ENCODE results near the gene SEBOX. TPM values are rescaled to one million over a fixed set of nuclear protein-coding genes. Genes with fewer than 3 reads are reported as not detected.

SEBOX gene
- total RNA-seq, 1 experiment from 2014 or later = not detected

- Histone ChIP-seq H3K27ac (ENCODE audit: low read length) (no peak overlapping the region), H3K4me3 (ENCODE audit: low read length) (no peak overlapping the region), H3K9me3 (ENCODE audit: low read length) (no peaks in the 10 kb centered on the region), H3K36me3 (ENCODE audit: low read depth, low read length) (no peaks in the 10 kb centered on the region), H3K4me1 (ENCODE audit: insufficient read depth, low read length) (peaks cover 9% of the 10 kb centered on the region), H3K4me2 (ENCODE audit: low read length) (no peak overlapping the region), H3K9ac (ENCODE audit: low read length) (no peak overlapping the region), H3K79me2 (ENCODE audit: low read length) (no peaks in the 10 kb centered on the region), H3K9me2 (replicated peaks; ENCODE audit: low read length) (no peaks in the 10 kb centered on the region), H3F3A (ENCODE audit: low read length, unreplicated experiment) (no peaks in the 10 kb centered on the region), H2AFZ (ENCODE audit: low read length) (no peak overlapping the region), H3K27me3 (ENCODE audit: low read length) (no peaks in the 10 kb centered on the region), H4K20me1 (ENCODE audit: low read length) (no peaks in the 10 kb centered on the region)
- ChIA-PET CTCF (no interaction called here), POLR2A (ENCODE audit: unreplicated experiment) (no interaction called here)
- ATAC-seq = no peak
- intact Hi-C loops (cut with micrococcal nuclease) = no loop called here
- DNase-seq = no peak
- BruUV-seq (replicated peaks) = no TSS peak
- TF ChIP-seq EZH2 (IDR thresholded peaks at IDR 0.05; ENCODE audit: low read length, unreplicated experiment) (no peak), EZH2phosphoT487 (IDR thresholded peaks at IDR 0.05; ENCODE audit: borderline replicate concordance, low read length) (no peak)
- TF ChIP-seq, protein P1, sequence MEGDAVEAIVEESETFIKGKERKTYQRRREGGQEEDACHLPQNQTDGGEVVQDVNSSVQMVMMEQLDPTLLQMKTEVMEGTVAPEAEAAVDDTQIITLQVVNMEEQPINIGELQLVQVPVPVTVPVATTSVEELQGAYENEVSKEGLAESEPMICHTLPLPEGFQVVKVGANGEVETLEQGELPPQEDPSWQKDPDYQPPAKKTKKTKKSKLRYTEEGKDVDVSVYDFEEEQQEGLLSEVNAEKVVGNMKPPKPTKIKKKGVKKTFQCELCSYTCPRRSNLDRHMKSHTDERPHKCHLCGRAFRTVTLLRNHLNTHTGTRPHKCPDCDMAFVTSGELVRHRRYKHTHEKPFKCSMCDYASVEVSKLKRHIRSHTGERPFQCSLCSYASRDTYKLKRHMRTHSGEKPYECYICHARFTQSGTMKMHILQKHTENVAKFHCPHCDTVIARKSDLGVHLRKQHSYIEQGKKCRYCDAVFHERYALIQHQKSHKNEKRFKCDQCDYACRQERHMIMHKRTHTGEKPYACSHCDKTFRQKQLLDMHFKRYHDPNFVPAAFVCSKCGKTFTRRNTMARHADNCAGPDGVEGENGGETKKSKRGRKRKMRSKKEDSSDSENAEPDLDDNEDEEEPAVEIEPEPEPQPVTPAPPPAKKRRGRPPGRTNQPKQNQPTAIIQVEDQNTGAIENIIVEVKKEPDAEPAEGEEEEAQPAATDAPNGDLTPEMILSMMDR (conservative IDR thresholded peaks at IDR 0.05; ENCODE audit: low read depth, low read length) = no peak
These were observed 32.8 kb upstream of the SEBOX start for GRCh38 chr17:28397687-28398279.

DNA sequence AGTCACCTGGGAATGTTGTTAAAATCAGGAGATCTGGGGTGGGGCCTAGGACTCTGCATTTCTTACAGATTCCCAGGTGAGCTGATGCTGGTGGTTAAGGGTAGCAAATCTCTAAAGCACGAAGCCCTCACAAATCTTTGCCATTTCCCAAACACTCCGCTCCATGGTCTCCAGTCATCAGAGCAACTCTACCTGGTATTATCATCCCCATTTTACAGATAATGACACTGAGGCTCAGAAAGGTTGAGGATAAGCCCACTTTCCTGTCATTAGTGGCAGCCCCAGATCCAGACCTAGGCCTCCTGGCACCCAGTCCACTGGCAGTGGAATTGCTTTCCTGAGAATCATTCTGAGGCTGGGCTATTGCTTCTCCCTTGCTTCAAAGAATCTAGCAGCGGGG lies 32.3 kb upstream of the SEBOX start:
- H3K36me3 ChIP-seq (ENCODE audit: low read depth, low read length) = no peaks in the 10 kb centered on the region
- intact Hi-C loops (cut with micrococcal nuclease) = no loop called here
- H3F3A ChIP-seq (ENCODE audit: low read length, unreplicated experiment) = no peaks in the 10 kb centered on the region
- H3K4me2 ChIP-seq (ENCODE audit: low read length) = no peak overlapping the region
- H3K79me2 ChIP-seq (ENCODE audit: low read length) = no peaks in the 10 kb centered on the region
- H4K20me1 ChIP-seq (ENCODE audit: low read length) = no peaks in the 10 kb centered on the region
- H3K4me3 ChIP-seq (ENCODE audit: low read length) = no peak overlapping the region
- H3K4me1 ChIP-seq (ENCODE audit: insufficient read depth, low read length) = peaks cover 6% of the 10 kb centered on the region
- no peaks in the 10 kb centered on the region for H3K9me2 ChIP-seq (replicated peaks; ENCODE audit: low read length)
- ChIA-PET CTCF (no interaction called here), POLR2A (ENCODE audit: unreplicated experiment) (no interaction called here)
- no peak for TF ChIP-seq EZH2 (IDR thresholded peaks at IDR 0.05; ENCODE audit: low read length, unreplicated experiment)
- TF ChIP-seq, protein P1 (conservative IDR thresholded peaks at IDR 0.05; ENCODE audit: low read depth, low read length) = no peak
- no peak for TF ChIP-seq EZH2phosphoT487 (IDR thresholded peaks at IDR 0.05; ENCODE audit: borderline replicate concordance, low read length)
- H3K27ac ChIP-seq (ENCODE audit: low read length) = no peak overlapping the region
- DNase-seq = no peak
- no peak overlapping the region for H2AFZ ChIP-seq (ENCODE audit: low read length)
- no peak overlapping the region for H3K9ac ChIP-seq (ENCODE audit: low read length)
- no peak for ATAC-seq
- no peaks in the 10 kb centered on the region for H3K27me3 ChIP-seq (ENCODE audit: low read length)
- no TSS peak for BruUV-seq (replicated peaks)
- H3K9me3 ChIP-seq (ENCODE audit: low read length) = no peaks in the 10 kb centered on the region

DNA sequence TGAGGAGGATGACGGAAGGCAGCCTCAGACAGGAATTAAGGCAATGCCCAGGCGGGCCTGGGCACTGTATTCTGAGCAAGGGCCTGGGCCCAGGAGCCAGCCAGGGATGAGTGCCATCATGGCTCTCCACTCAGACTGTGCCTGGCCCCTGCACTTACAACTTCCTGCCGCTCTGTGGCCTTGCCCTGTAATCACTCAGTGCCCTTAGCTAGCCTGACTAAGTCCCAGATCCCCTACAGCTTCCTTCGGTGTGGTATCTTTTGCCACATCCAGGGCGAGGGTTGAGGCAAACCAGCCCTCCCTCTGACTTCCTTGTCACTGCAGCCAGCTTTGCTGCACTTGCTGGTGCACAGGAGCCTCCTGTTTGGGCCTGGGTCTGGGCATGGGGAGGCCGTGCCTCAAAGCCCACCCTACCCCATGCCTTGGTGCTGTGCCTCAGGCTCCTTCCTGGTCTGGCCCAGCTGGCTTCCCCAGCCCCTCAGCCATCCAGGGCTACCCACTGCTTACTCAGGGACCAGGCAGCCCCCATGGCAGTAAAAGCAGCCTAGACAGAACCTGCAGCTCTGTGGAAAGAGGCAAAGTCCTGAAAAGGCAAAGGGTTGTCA lies 31.7 kb upstream of the SEBOX start:
- TF ChIP-seq EZH2phosphoT487 (IDR thresholded peaks at IDR 0.05; ENCODE audit: borderline replicate concordance, low read length) (no peak), EZH2 (IDR thresholded peaks at IDR 0.05; ENCODE audit: low read length, unreplicated experiment) (no peak)
- TF ChIP-seq, protein P1 (conservative IDR thresholded peaks at IDR 0.05; ENCODE audit: low read depth, low read length) = no peak
- no peak overlapping the region for H3K4me2 ChIP-seq (ENCODE audit: low read length)
- ChIA-PET POLR2A (ENCODE audit: unreplicated experiment) (no interaction called here), CTCF (no interaction called here)
- ATAC-seq (no peak), DNase-seq (no peak)
- no peak overlapping the region for H3K4me3 ChIP-seq (ENCODE audit: low read length)
- no peaks in the 10 kb centered on the region for H4K20me1 ChIP-seq (ENCODE audit: low read length)
- H3K36me3 ChIP-seq (ENCODE audit: low read depth, low read length) = no peaks in the 10 kb centered on the region
- H3K4me1 ChIP-seq (ENCODE audit: insufficient read depth, low read length) = peaks cover under 1% of the 10 kb centered on the region; the same call in 1 of the 2 replicates
- no peaks in the 10 kb centered on the region for H3K9me3 ChIP-seq (ENCODE audit: low read length)
- no peaks in the 10 kb centered on the region for H3F3A ChIP-seq (ENCODE audit: low read length, unreplicated experiment)
- no TSS peak for BruUV-seq (replicated peaks)
- H2AFZ ChIP-seq (ENCODE audit: low read length) = no peak overlapping the region
- no peaks in the 10 kb centered on the region for H3K9me2 ChIP-seq (replicated peaks; ENCODE audit: low read length)
- H3K27ac ChIP-seq (ENCODE audit: low read length) = no peak overlapping the region
- no peak overlapping the region for H3K9ac ChIP-seq (ENCODE audit: low read length)
- H3K27me3 ChIP-seq (ENCODE audit: low read length) = no peaks in the 10 kb centered on the region
- intact Hi-C loops (cut with micrococcal nuclease) = no loop called here
- H3K79me2 ChIP-seq (ENCODE audit: low read length) = no peaks in the 10 kb centered on the region
